ENCODE results near the gene XKR7.

- no peak for TF ChIP-seq CTCF (IDR thresholded peaks at IDR 0.05; ENCODE audit: extremely low read depth in 1 of 2, insufficient read depth in 1 of 2, low read depth in 1 of 2, low read length in 2 of 2)
- TF ChIP-seq POLR2AphosphoS5 (IDR thresholded peaks at IDR 0.05; ENCODE audit: insufficient read depth, low read depth, low read length), result no peak
- no peak for TF ChIP-seq POLR2A (IDR thresholded peaks at IDR 0.05; ENCODE audit: low read depth, low read length)
- no peak for TF ChIP-seq EZH2 (IDR thresholded peaks at IDR 0.05; ENCODE audit: borderline replicate concordance, low read depth, low read length, severe bottlenecking)
- TF ChIP-seq MAX (IDR thresholded peaks at IDR 0.05; ENCODE audit: insufficient read depth, insufficient read length), result no peak
Observed at GRCh38 chr20:32003325-32003724, 35.4 kb downstream of the XKR7 start.
